ENCODE results near the gene CCSER2. TPM values are rescaled to one million over a fixed set of nuclear protein-coding genes. Genes with fewer than 3 reads are reported as not detected.

Gene CCSER2
- total and polyA plus RNA-seq, 2 donors (not counting 1 experiment from before 2014, with no cell fraction given): 6.0 to 45.9 TPM

DNA sequence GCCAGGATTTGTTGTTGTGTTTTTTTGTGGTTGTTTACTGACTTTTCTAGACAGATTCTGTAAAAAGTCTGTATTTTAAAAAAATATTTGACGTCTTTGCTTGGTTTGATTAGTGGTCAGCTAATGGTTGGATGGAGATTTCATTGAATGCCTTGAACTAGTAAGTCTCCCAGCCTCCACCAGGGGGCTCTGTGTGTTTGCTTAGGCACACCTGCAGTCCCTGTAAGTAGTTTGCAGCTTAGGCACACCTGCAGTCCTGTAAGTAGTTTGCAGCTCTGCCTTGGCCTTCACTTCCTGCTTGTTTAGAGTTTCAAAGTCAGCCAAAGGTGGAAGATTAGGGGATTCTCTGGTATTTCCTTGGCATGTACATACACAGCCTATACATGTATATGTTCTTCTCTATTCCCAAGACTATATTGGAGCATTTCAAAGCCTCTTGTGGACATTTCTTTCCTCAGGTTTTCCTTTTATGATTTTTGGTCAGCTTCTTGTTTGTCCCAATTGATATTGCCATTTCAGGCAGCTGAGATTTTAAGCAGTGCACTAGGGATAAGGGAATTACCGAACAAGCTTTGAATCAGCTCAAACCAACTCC is 101.6 kb downstream of the CCSER2 start:
- H3K9me3 Mint-ChIP-seq (ENCODE audit: insufficient read depth): no peaks in the 10 kb centered on the region
- Histone ChIP-seq H3K9ac (ENCODE audit: low read length) (no peak overlapping the region), H3K9me3 (ENCODE audit: control extremely low read depth in 1 of 3, control insufficient read depth in 2 of 3, insufficient read depth in 1 of 3, low read length in 2 of 3) (no peaks in the 10 kb centered on the region), H2AFZ (ENCODE audit: insufficient read depth, low read depth, low read length, poor library complexity, severe bottlenecking) (no peak overlapping the region), H4K20me1 (ENCODE audit: control insufficient read depth, insufficient read depth, low read length, poor library complexity, severe bottlenecking) (no peaks in the 10 kb centered on the region), H3K79me2 (ENCODE audit: control insufficient read depth, insufficient read depth, low read length) (no peaks in the 10 kb centered on the region), H3K4me1 (ENCODE audit: control insufficient read depth in 2 of 2, insufficient read depth in 2 of 2, low read length in 2 of 2) (no peaks in the 10 kb centered on the region), H3K36me3 (replicated peaks in 1 of 2; ENCODE audit: control extremely low read depth in 1 of 2, control insufficient read depth in 1 of 2, extremely low read depth in 1 of 2, insufficient read depth in 2 of 2, low read length in 1 of 2) (peaks cover 3 to 6% of the 10 kb centered on the region in 2 experiments), H3K27ac (ENCODE audit: low read length in 2 of 2) (no peak overlapping the region), H3K4me2 (replicated peaks; ENCODE audit: low read depth, low read length, poor library complexity, severe bottlenecking) (no peak overlapping the region), H3K27me3 (replicated peaks in 1 of 4; ENCODE audit: control extremely low read depth in 1 of 4, control insufficient read depth in 3 of 4, insufficient read depth in 4 of 4, low read length in 3 of 4) (no peaks in the 10 kb centered on the region), H3K4me3 (ENCODE audit: control extremely low read depth in 1 of 5, extremely low read depth in 1 of 5, insufficient read depth in 1 of 5, low read depth in 2 of 5, low read length in 4 of 5) (no peak overlapping the region)
- ATAC-seq (ENCODE audit: low read depth) (peak; percentile 58), DNase-seq (peak; percentile 55)
- peaks cover 6% of the 10 kb centered on the region for H3K4me1 Mint-ChIP-seq
- H3K27me3 Mint-ChIP-seq: no peaks in the 10 kb centered on the region
- intact Hi-C loops (cut with micrococcal nuclease): no loop called here
- WGBS (ENCODE audit: insufficient coverage): 83% methylated on average over 1 of the region's 2 CpGs
- TF ChIP-seq EZH2 (IDR thresholded peaks at IDR 0.05; ENCODE audit: borderline replicate concordance, insufficient read depth, low read depth, low read length, poor library complexity, severe bottlenecking): no peak
- TF ChIP-seq, protein P1, sequence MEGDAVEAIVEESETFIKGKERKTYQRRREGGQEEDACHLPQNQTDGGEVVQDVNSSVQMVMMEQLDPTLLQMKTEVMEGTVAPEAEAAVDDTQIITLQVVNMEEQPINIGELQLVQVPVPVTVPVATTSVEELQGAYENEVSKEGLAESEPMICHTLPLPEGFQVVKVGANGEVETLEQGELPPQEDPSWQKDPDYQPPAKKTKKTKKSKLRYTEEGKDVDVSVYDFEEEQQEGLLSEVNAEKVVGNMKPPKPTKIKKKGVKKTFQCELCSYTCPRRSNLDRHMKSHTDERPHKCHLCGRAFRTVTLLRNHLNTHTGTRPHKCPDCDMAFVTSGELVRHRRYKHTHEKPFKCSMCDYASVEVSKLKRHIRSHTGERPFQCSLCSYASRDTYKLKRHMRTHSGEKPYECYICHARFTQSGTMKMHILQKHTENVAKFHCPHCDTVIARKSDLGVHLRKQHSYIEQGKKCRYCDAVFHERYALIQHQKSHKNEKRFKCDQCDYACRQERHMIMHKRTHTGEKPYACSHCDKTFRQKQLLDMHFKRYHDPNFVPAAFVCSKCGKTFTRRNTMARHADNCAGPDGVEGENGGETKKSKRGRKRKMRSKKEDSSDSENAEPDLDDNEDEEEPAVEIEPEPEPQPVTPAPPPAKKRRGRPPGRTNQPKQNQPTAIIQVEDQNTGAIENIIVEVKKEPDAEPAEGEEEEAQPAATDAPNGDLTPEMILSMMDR (IDR thresholded peaks at IDR 0.05): peak; percentile 81
- H3K27ac Mint-ChIP-seq: no peak overlapping the region
- H3K4me3 Mint-ChIP-seq: no peak overlapping the region
- ChIA-PET CTCF (interaction anchor here (0.7 to 1.6 kb wide), 11 partner anchors 8 to 1939 kb away, joined by 3 to 12 read pairs (median 3); no protein-coding TSS in a partner anchor), POLR2A (no interaction called here)

DNA sequence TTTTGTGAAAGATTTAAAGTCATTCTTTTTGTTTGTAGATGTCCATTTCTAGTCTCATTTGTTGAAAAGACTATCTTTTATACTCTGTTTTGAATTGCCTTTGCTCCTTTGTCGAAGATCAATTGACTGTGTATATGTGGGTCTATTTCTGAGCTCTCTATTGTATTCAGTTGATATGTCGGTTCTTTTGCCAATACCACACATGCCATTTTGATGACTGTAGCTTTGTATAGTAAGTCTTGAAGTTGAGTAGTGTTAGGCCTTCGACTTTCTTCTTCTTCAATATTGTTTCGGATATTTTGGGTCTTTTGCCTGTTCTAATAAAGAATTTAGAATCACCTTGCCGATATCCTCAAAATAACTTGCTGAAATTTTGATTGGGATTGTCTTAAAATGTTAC is 104.5 kb downstream of the CCSER2 start:
- Mint-ChIP-seq H3K4me1 (peaks cover 5% of the 10 kb centered on the region), H3K4me3 (no peak overlapping the region), H3K9me3 (ENCODE audit: insufficient read depth) (no peaks in the 10 kb centered on the region), H3K27ac (no peak overlapping the region), H3K27me3 (no peaks in the 10 kb centered on the region)
- no peak overlapping the region for H3K9ac ChIP-seq (ENCODE audit: low read length)
- WGBS (ENCODE audit: insufficient coverage): no CpG with 5 or more reads among the region's 5 CpGs
- H3K27me3 ChIP-seq (replicated peaks in 1 of 4; ENCODE audit: control extremely low read depth in 1 of 4, control insufficient read depth in 3 of 4, insufficient read depth in 4 of 4, low read length in 3 of 4): no peaks in the 10 kb centered on the region
- H3K9me3 ChIP-seq (ENCODE audit: control extremely low read depth in 1 of 3, control insufficient read depth in 2 of 3, insufficient read depth in 1 of 3, low read length in 2 of 3): no peaks in the 10 kb centered on the region
- intact Hi-C loops (cut with micrococcal nuclease): no loop called here
- H3K4me3 ChIP-seq (ENCODE audit: control extremely low read depth in 1 of 5, extremely low read depth in 1 of 5, insufficient read depth in 1 of 5, low read depth in 2 of 5, low read length in 4 of 5): no peak overlapping the region
- no peak for ATAC-seq (ENCODE audit: low read depth)
- H3K27ac ChIP-seq (ENCODE audit: low read length in 2 of 2): no peak overlapping the region
- peaks cover 0 to 6% of the 10 kb centered on the region in 2 experiments for H3K36me3 ChIP-seq (replicated peaks in 1 of 2; ENCODE audit: control extremely low read depth in 1 of 2, control insufficient read depth in 1 of 2, extremely low read depth in 1 of 2, insufficient read depth in 2 of 2, low read length in 1 of 2)
- no peaks in the 10 kb centered on the region for H4K20me1 ChIP-seq (ENCODE audit: control insufficient read depth, insufficient read depth, low read length, poor library complexity, severe bottlenecking)
- no peaks in the 10 kb centered on the region for H3K4me1 ChIP-seq (ENCODE audit: control insufficient read depth in 2 of 2, insufficient read depth in 2 of 2, low read length in 2 of 2)
- H3K4me2 ChIP-seq (replicated peaks; ENCODE audit: low read depth, low read length, poor library complexity, severe bottlenecking): no peak overlapping the region
- TF ChIP-seq, protein P1 (IDR thresholded peaks at IDR 0.05): no peak
- TF ChIP-seq EZH2 (IDR thresholded peaks at IDR 0.05; ENCODE audit: borderline replicate concordance, insufficient read depth, low read depth, low read length, poor library complexity, severe bottlenecking): no peak
- DNase-seq: no peak
- no peaks in the 10 kb centered on the region for H3K79me2 ChIP-seq (ENCODE audit: control insufficient read depth, insufficient read depth, low read length)
- POLR2A ChIA-PET: no interaction called here
- no peak overlapping the region for H2AFZ ChIP-seq (ENCODE audit: insufficient read depth, low read depth, low read length, poor library complexity, severe bottlenecking)
- CTCF ChIA-PET: no interaction called here
